Measurements from ENCODE around the gene BLID. TPM values are rescaled to one million over a fixed set of nuclear protein-coding genes. Genes with fewer than 3 reads are reported as not detected.
A peak's percentile ranks its signal among the peaks of the same experiment; 100 is the strongest.

The BLID gene
- total and polyA plus RNA-seq, 2 experiments from 2014 or later, result not detected

- peak overlapping the region; percentile 21; the same call in 1 of the 2 replicates for H3K27ac Mint-ChIP-seq
- TF ChIP-seq ZNF114 (CRISPR knock-in tag; IDR thresholded peaks at IDR 0.05), result no peak
- TF ChIP-seq, protein P1, sequence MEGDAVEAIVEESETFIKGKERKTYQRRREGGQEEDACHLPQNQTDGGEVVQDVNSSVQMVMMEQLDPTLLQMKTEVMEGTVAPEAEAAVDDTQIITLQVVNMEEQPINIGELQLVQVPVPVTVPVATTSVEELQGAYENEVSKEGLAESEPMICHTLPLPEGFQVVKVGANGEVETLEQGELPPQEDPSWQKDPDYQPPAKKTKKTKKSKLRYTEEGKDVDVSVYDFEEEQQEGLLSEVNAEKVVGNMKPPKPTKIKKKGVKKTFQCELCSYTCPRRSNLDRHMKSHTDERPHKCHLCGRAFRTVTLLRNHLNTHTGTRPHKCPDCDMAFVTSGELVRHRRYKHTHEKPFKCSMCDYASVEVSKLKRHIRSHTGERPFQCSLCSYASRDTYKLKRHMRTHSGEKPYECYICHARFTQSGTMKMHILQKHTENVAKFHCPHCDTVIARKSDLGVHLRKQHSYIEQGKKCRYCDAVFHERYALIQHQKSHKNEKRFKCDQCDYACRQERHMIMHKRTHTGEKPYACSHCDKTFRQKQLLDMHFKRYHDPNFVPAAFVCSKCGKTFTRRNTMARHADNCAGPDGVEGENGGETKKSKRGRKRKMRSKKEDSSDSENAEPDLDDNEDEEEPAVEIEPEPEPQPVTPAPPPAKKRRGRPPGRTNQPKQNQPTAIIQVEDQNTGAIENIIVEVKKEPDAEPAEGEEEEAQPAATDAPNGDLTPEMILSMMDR (conservative IDR thresholded peaks at IDR 0.05; ENCODE audit: low read depth in 2 of 2), result no peak
- TF ChIP-seq, protein P2, sequence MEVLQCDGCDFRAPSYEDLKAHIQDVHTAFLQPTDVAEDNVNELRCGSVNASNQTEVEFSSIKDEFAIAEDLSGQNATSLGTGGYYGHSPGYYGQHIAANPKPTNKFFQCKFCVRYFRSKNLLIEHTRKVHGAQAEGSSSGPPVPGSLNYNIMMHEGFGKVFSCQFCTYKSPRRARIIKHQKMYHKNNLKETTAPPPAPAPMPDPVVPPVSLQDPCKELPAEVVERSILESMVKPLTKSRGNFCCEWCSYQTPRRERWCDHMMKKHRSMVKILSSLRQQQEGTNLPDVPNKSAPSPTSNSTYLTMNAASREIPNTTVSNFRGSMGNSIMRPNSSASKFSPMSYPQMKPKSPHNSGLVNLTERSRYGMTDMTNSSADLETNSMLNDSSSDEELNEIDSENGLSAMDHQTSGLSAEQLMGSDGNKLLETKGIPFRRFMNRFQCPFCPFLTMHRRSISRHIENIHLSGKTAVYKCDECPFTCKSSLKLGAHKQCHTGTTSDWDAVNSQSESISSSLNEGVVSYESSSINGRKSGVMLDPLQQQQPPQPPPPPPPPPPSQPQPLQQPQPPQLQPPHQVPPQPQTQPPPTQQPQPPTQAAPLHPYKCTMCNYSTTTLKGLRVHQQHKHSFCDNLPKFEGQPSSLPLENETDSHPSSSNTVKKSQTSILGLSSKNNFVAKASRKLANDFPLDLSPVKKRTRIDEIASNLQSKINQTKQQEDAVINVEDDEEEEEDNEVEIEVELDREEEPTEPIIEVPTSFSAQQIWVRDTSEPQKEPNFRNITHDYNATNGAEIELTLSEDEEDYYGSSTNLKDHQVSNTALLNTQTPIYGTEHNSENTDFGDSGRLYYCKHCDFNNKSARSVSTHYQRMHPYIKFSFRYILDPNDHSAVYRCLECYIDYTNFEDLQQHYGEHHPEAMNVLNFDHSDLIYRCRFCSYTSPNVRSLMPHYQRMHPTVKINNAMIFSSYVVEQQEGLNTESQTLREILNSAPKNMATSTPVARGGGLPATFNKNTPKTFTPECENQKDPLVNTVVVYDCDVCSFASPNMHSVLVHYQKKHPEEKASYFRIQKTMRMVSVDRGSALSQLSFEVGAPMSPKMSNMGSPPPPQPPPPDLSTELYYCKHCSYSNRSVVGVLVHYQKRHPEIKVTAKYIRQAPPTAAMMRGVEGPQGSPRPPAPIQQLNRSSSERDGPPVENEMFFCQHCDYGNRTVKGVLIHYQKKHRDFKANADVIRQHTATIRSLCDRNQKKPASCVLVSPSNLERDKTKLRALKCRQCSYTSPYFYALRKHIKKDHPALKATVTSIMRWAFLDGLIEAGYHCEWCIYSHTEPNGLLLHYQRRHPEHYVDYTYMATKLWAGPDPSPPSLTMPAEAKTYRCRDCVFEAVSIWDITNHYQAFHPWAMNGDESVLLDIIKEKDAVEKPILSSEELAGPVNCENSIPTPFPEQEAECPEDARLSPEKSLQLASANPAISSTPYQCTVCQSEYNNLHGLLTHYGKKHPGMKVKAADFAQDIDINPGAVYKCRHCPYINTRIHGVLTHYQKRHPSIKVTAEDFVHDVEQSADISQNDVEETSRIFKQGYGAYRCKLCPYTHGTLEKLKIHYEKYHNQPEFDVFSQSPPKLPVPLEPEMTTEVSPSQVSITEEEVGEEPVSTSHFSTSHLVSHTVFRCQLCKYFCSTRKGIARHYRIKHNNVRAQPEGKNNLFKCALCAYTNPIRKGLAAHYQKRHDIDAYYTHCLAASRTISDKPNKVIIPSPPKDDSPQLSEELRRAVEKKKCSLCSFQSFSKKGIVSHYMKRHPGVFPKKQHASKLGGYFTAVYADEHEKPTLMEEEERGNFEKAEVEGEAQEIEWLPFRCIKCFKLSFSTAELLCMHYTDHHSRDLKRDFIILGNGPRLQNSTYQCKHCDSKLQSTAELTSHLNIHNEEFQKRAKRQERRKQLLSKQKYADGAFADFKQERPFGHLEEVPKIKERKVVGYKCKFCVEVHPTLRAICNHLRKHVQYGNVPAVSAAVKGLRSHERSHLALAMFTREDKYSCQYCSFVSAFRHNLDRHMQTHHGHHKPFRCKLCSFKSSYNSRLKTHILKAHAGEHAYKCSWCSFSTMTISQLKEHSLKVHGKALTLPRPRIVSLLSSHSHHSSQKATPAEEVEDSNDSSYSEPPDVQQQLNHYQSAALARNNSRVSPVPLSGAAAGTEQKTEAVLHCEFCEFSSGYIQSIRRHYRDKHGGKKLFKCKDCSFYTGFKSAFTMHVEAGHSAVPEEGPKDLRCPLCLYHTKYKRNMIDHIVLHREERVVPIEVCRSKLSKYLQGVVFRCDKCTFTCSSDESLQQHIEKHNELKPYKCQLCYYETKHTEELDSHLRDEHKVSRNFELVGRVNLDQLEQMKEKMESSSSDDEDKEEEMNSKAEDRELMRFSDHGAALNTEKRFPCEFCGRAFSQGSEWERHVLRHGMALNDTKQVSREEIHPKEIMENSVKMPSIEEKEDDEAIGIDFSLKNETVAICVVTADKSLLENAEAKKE (CRISPR knock-in tag; IDR thresholded peaks at IDR 0.05), result no peak
- peaks cover 23% of the 10 kb centered on the region for H3K27me3 Mint-ChIP-seq (ENCODE audit: insufficient read depth, low read depth, poor library complexity)
- peaks cover 33% of the 10 kb centered on the region for H3K27me3 ChIP-seq (ENCODE audit: insufficient read depth)
- no peaks in the 10 kb centered on the region for H3F3A ChIP-seq (replicated peaks; ENCODE audit: low read depth)
- no peaks in the 10 kb centered on the region; the same call in 1 of the 2 replicates for H3K79me2 ChIP-seq (replicated peaks; ENCODE audit: insufficient read depth)
- no peaks in the 10 kb centered on the region for H3K9me3 Mint-ChIP-seq
- H3K4me3 Mint-ChIP-seq, result peak overlapping the region; percentile 19
- no peak overlapping the region for H3K27ac ChIP-seq (ENCODE audit: low read depth)
- peak overlapping the region; percentile 50 for H3K4me2 ChIP-seq
- DNase-seq (ENCODE audit: low spot score), result peak; percentile 26
- ATAC-seq, result no peak
- no peaks in the 10 kb centered on the region for H3K36me3 Mint-ChIP-seq (ENCODE audit: low read depth)
- H2AFZ ChIP-seq, result peak overlapping the region; percentile 2; the same call in 1 of the 2 replicates
- no peak overlapping the region for H3K4me3 ChIP-seq
- H3K36me3 ChIP-seq (ENCODE audit: insufficient read depth), result no peaks in the 10 kb centered on the region
- no peaks in the 10 kb centered on the region for H3K9me2 ChIP-seq (ENCODE audit: insufficient read depth)
- H4K20me1 ChIP-seq (replicated peaks; ENCODE audit: insufficient read depth), result no peaks in the 10 kb centered on the region
- H3K4me1 Mint-ChIP-seq, result peaks cover 39% of the 10 kb centered on the region
- peaks cover 40% of the 10 kb centered on the region for H3K4me1 ChIP-seq (ENCODE audit: insufficient read depth)
Observed at GRCh38 chr11:122097419-122098001, 18.5 kb downstream of the BLID start.

Data from GM23338 (cell line).